VCaP (cell line): Measurements from ENCODE around the gene UBE2E2.

Experiments
- H3K27ac ChIP-seq: fragments of 450-650 bp; 2 replicates; pipeline ENCODE4 v1.5.1; 2017
- CTCF ChIP-seq: fragments of 450-650 bp; conservative IDR thresholded peaks from 2 replicates; pipeline ENCODE4 v1.5.1; 2017; ENCODE audit warnings: mild to moderate bottlenecking, moderate library complexity

UBE2E2 gene

GRCh38 chr3:23587513-23587912, 384.4 kb downstream of the UBE2E2 start:
- TF ChIP-seq CTCF: no peak
- H3K27ac ChIP-seq: no peak overlapping the region

- TF ChIP-seq CTCF: no peak
- H3K27ac ChIP-seq: no peak overlapping the region; the same call in 1 of the 2 replicates
Observed at GRCh38 chr3:23588547-23588946, 385.4 kb downstream of the UBE2E2 start.

- peak overlapping the region; percentile 90; the same call in 1 of the 2 replicates for H3K27ac ChIP-seq
- TF ChIP-seq CTCF: no peak
Observed at GRCh38 chr3:23589602-23590001, 386.5 kb downstream of the UBE2E2 start.

GRCh38 chr3:23590424-23591273, 387.5 kb downstream of the UBE2E2 start:
- H3K27ac ChIP-seq: peak overlapping the region; percentile 90
- TF ChIP-seq CTCF: no peak

- TF ChIP-seq CTCF: no peak
- H3K27ac ChIP-seq: peak overlapping the region; percentile 90
Observed at GRCh38 chr3:23591374-23591773, 388.2 kb downstream of the UBE2E2 start.

GRCh38 chr3:23592961-23593931, 390.1 kb downstream of the UBE2E2 start:
- peak overlapping the region; percentile 90 for H3K27ac ChIP-seq
- no peak for TF ChIP-seq CTCF

GRCh38 chr3:23594066-23594465, 390.9 kb downstream of the UBE2E2 start:
- no peak for TF ChIP-seq CTCF
- H3K27ac ChIP-seq: peak overlapping the region; percentile 90
